Progenitor cell of endocrine pancreas (in vitro differentiated cells): ENCODE data around the gene KMT5B. TPM values are rescaled to one million over a fixed set of nuclear protein-coding genes. Genes with fewer than 3 reads are reported as not detected.

Experiments used
- DNase-seq: peaks from one replicate; pipeline ENCODE4 v3.0.0; 2021; ENCODE audit warnings: low spot score; ENCODE audit not compliant: unreplicated experiment
- H3K27ac Mint-ChIP-seq: 2 replicates; pipeline ENCODE4 v1.8.0; 2021; ENCODE audit warnings: mild to moderate bottlenecking, moderate library complexity, mixed read lengths
- H3K27me3 Mint-ChIP-seq: 2 replicates; pipeline ENCODE4 v1.8.0; 2021; ENCODE audit warnings: mixed read lengths
- H3K36me3 Mint-ChIP-seq: 2 replicates; pipeline ENCODE4 v1.8.0; 2022; ENCODE audit warnings: mixed read lengths; ENCODE audit not compliant: insufficient read depth
- H3K4me1 Mint-ChIP-seq: 2 replicates; pipeline ENCODE4 v1.8.0; 2021; ENCODE audit warnings: low read depth, mixed read lengths
- H3K4me3 Mint-ChIP-seq: 2 replicates; pipeline ENCODE4 v1.8.0; 2021; ENCODE audit warnings: low read depth, mild to moderate bottlenecking, moderate library complexity, mixed read lengths
- H3K9me3 Mint-ChIP-seq: 2 replicates; pipeline ENCODE4 v1.8.0; 2021; ENCODE audit warnings: low read depth, mixed read lengths
- CTCF ChIP-seq: fragments of 200-600 bp; sonication (generic); IDR thresholded peaks from one replicate; pipeline ENCODE4 v1.5.0; 2021; ENCODE audit warnings: antibody characterized with exemption, mild to moderate bottlenecking; ENCODE audit not compliant: unreplicated experiment
- total RNA-seq: library from RNA; stranded (reverse); gene quantifications from 2 replicates; pipeline ENCODE4 v1.2.1, GENCODE V29; 2021

Gene KMT5B
- total RNA-seq, 1 donor from 2014 or later: 67.5 TPM

GRCh38 chr11:68115285-68115684 is 97.8 kb downstream of the KMT5B start:
- H3K27me3 Mint-ChIP-seq: no peaks in the 10 kb centered on the region
- DNase-seq: no peak
- H3K4me3 Mint-ChIP-seq: no peak overlapping the region
- no peak for TF ChIP-seq CTCF
- H3K27ac Mint-ChIP-seq: no peak overlapping the region
- H3K9me3 Mint-ChIP-seq: no peaks in the 10 kb centered on the region
- H3K36me3 Mint-ChIP-seq: peaks cover 5% of the 10 kb centered on the region
- H3K4me1 Mint-ChIP-seq: peaks cover 24% of the 10 kb centered on the region

- Mint-ChIP-seq H3K36me3 (peaks cover 5% of the 10 kb centered on the region), H3K9me3 (no peaks in the 10 kb centered on the region), H3K4me1 (peaks cover 19% of the 10 kb centered on the region), H3K27ac (no peak overlapping the region), H3K27me3 (no peaks in the 10 kb centered on the region), H3K4me3 (no peak overlapping the region)
- no peak for DNase-seq
- no peak for TF ChIP-seq CTCF
Measured at GRCh38 chr11:68113986-68114385, 99.1 kb downstream of the KMT5B start.

- Mint-ChIP-seq H3K36me3 (peaks cover 7% of the 10 kb centered on the region), H3K4me1 (peaks cover 29% of the 10 kb centered on the region), H3K27ac (peak overlapping the region; percentile 79), H3K27me3 (no peaks in the 10 kb centered on the region), H3K9me3 (no peaks in the 10 kb centered on the region), H3K4me3 (peak overlapping the region; percentile 2)
- no peak for TF ChIP-seq CTCF
- DNase-seq: no peak
Measured at GRCh38 chr11:68107689-68108088, 105.4 kb downstream of the KMT5B start.

- H3K9me3 Mint-ChIP-seq: peaks cover 6% of the 10 kb centered on the region
- H3K4me1 Mint-ChIP-seq: peaks cover 36% of the 10 kb centered on the region
- DNase-seq: no peak
- no peaks in the 10 kb centered on the region for H3K27me3 Mint-ChIP-seq
- peak overlapping the region; percentile 25 for H3K4me3 Mint-ChIP-seq
- peaks cover 9% of the 10 kb centered on the region for H3K36me3 Mint-ChIP-seq
- TF ChIP-seq CTCF: no peak
- H3K27ac Mint-ChIP-seq: peak overlapping the region; percentile 79
Measured at GRCh38 chr11:68106165-68106940, 106.7 kb downstream of the KMT5B start.

Other genes with a start within 250 kb of the KMT5B start
- 6.7 and 8.0 TPM in 2 replicates for gene UNC93B1, start 209.2 kb downstream of the KMT5B start, total RNA-seq
- not detected in 2 replicates for gene ALDH3B1, start 203.0 kb downstream of the KMT5B start, total RNA-seq
- gene NDUFS8, start 182.6 kb downstream of the KMT5B start, total RNA-seq: 113 and 125 TPM in 2 replicates
- 33.6 and 35.5 TPM in 2 replicates for gene TCIRG1, start 174.3 kb downstream of the KMT5B start, total RNA-seq
- gene CHKA, start 91.9 kb downstream of the KMT5B start, total RNA-seq: 60.4 and 64.3 TPM in 2 replicates
- gene C11orf24, start 58.7 kb upstream of the KMT5B start, total RNA-seq: 35.1 and 35.3 TPM in 2 replicates
- 114 and 115 TPM in 2 replicates for gene LRP5, start 99.3 kb upstream of the KMT5B start, total RNA-seq
- gene PPP6R3, start 247.5 kb upstream of the KMT5B start, total RNA-seq: 123 and 124 TPM in 2 replicates